HG03521 (cell line): ENCODE data around the gene FUBP1.
"Not testable (repeated sequence)": the region's sequence is repeated elsewhere in the genome, so short reads cannot be mapped to it uniquely, and the experiment has no call there.

Experiments
- ATAC-seq: cut with Tn5 transposase; IDR thresholded peaks from one replicate; pipeline ENCODE4 v1.9.1; 2021; ENCODE audit warnings: mild to moderate bottlenecking, moderate library complexity; ENCODE audit not compliant: unreplicated experiment

FUBP1 gene

GRCh38 chr1:77950873-77951272, 28.0 kb downstream of the FUBP1 start:
- ATAC-seq: no peak

GRCh38 chr1:77948841-77949424, 29.9 kb downstream of the FUBP1 start:
- ATAC-seq: no peak

- no peak for ATAC-seq
Measured at GRCh38 chr1:77945345-77945744, 33.5 kb downstream of the FUBP1 start.

GRCh38 chr1:77942400-77943140, 36.3 kb downstream of the FUBP1 start:
- no peak for ATAC-seq

- no peak for ATAC-seq
Measured at GRCh38 chr1:77940921-77941570, 37.8 kb downstream of the FUBP1 start.

- no peak for ATAC-seq
Measured at GRCh38 chr1:77938651-77939050, 40.2 kb downstream of the FUBP1 start.

GRCh38 chr1:77929806-77930205, 49.1 kb downstream of the FUBP1 start:
- no peak for ATAC-seq

GRCh38 chr1:77927414-77927813, 51.5 kb downstream of the FUBP1 start:
- no peak for ATAC-seq

GRCh38 chr1:77926561-77927357, 52.1 kb downstream of the FUBP1 start:
- ATAC-seq: no peak

- ATAC-seq: no peak
Measured at GRCh38 chr1:77925956-77926355, 52.9 kb downstream of the FUBP1 start.

GRCh38 chr1:77925518-77925917, 53.4 kb downstream of the FUBP1 start:
- ATAC-seq: no peak

- ATAC-seq: not testable (repeated sequence)
Measured at GRCh38 chr1:77918918-77919317, 60.0 kb downstream of the FUBP1 start.

- no peak for ATAC-seq
Measured at GRCh38 chr1:77910116-77910515, 68.8 kb downstream of the FUBP1 start.

GRCh38 chr1:77906624-77907023, 72.2 kb downstream of the FUBP1 start:
- no peak for ATAC-seq

- no peak for ATAC-seq
Measured at GRCh38 chr1:77906019-77906545, 72.8 kb downstream of the FUBP1 start.

GRCh38 chr1:77905603-77906002, 73.3 kb downstream of the FUBP1 start:
- ATAC-seq: no peak

GRCh38 chr1:77900687-77901293, 78.1 kb downstream of the FUBP1 start:
- ATAC-seq: no peak

- no peak for ATAC-seq
Measured at GRCh38 chr1:77899647-77900320, 79.1 kb downstream of the FUBP1 start.
